HEK293 (cell line): ENCODE data around the gene PTGIR.

Source experiments
- BCL11B ChIP-seq: fragments of 450-650 bp; formaldehyde crosslinking; IDR thresholded peaks from 2 replicates; pipeline ENCODE4 v1.5.1; 2016; ENCODE audit warnings: low read depth, missing biosample characterization, missing genetic modification characterization
- INSM2 ChIP-seq: fragments of 450-650 bp; formaldehyde crosslinking; IDR thresholded peaks from 2 replicates; pipeline ENCODE4 v1.5.1; 2016; ENCODE audit warnings: missing biosample characterization, missing genetic modification characterization
- KLF10 ChIP-seq: fragments of 450-650 bp; IDR thresholded peaks from 2 replicates; pipeline ENCODE4 v1.5.1; 2018; ENCODE audit warnings: missing biosample characterization, mild to moderate bottlenecking, missing genetic modification characterization
- KLF16 ChIP-seq: fragments of 450-650 bp; formaldehyde crosslinking; IDR thresholded peaks from 2 replicates; pipeline ENCODE4 v1.5.1; 2017; ENCODE audit warnings: missing biosample characterization, missing genetic modification characterization
- PRDM6 ChIP-seq: fragments of 450-650 bp; formaldehyde crosslinking; IDR thresholded peaks from 2 replicates; pipeline ENCODE4 v1.5.1; 2017; ENCODE audit warnings: missing biosample characterization, missing genetic modification characterization
- ZBTB11 ChIP-seq: fragments of 450-650 bp; formaldehyde crosslinking; conservative IDR thresholded peaks from 2 replicates; pipeline ENCODE4 v1.5.1; 2016; ENCODE audit warnings: low read depth, missing biosample characterization, missing genetic modification characterization
- ZBTB17 ChIP-seq: fragments of 450-650 bp; formaldehyde crosslinking; IDR thresholded peaks from 2 replicates; pipeline ENCODE4 v1.5.1; 2016; ENCODE audit warnings: missing biosample characterization, missing genetic modification characterization
- ZBTB26 ChIP-seq: fragments of 450-650 bp; formaldehyde crosslinking; optimal IDR thresholded peaks from 2 replicates; pipeline ENCODE3; 2016; ENCODE audit warnings: missing biosample characterization, mild to moderate bottlenecking, missing genetic modification characterization
- ZBTB49 ChIP-seq: fragments of 450-650 bp; formaldehyde crosslinking; IDR thresholded peaks from 2 replicates; pipeline ENCODE4 v1.5.1; 2016; ENCODE audit warnings: missing biosample characterization, missing genetic modification characterization, low read depth
- ZBTB6 ChIP-seq: fragments of 450-650 bp; formaldehyde crosslinking; IDR thresholded peaks from 2 replicates; pipeline ENCODE4 v1.5.1; 2017; ENCODE audit warnings: missing biosample characterization, missing genetic modification characterization
- ZFP69B ChIP-seq: fragments of 450-650 bp; formaldehyde crosslinking; IDR thresholded peaks from 2 replicates; pipeline ENCODE4 v1.5.1; 2016; ENCODE audit warnings: missing biosample characterization, missing genetic modification characterization
- ZNF112 ChIP-seq: fragments of 450-650 bp; formaldehyde crosslinking; IDR thresholded peaks from 2 replicates; pipeline ENCODE4 v1.5.0; 2017; ENCODE audit warnings: missing biosample characterization, missing genetic modification characterization
- ZNF157 ChIP-seq: fragments of 450-650 bp; formaldehyde crosslinking; IDR thresholded peaks from 2 replicates; pipeline ENCODE4 v1.5.1; 2016; ENCODE audit warnings: missing biosample characterization, missing genetic modification characterization
- ZNF23 ChIP-seq: fragments of 450-650 bp; formaldehyde crosslinking; IDR thresholded peaks from 2 replicates; pipeline ENCODE4 v1.5.1; 2016; ENCODE audit warnings: missing biosample characterization, missing genetic modification characterization, borderline replicate concordance
- ZNF248 ChIP-seq: fragments of 450-650 bp; formaldehyde crosslinking; IDR thresholded peaks from 2 replicates; pipeline ENCODE4 v1.5.1; 2017; ENCODE audit warnings: missing biosample characterization, missing genetic modification characterization
- ZNF433 ChIP-seq: fragments of 450-650 bp; formaldehyde crosslinking; IDR thresholded peaks from 2 replicates; pipeline ENCODE4 v1.5.1; 2016; ENCODE audit warnings: missing biosample characterization, missing genetic modification characterization, low read depth
- ZNF529 ChIP-seq: fragments of 450-650 bp; formaldehyde crosslinking; IDR thresholded peaks from 2 replicates; pipeline ENCODE4 v1.5.1; 2017; ENCODE audit warnings: missing genetic modification characterization, missing biosample characterization; ENCODE audit not compliant: insufficient replicate concordance
- ZNF580 ChIP-seq: fragments of 450-650 bp; formaldehyde crosslinking; IDR thresholded peaks from 2 replicates; pipeline ENCODE4 v1.5.1; 2016; ENCODE audit warnings: missing biosample characterization, missing genetic modification characterization
- ZNF596 ChIP-seq: fragments of 450-650 bp; IDR thresholded peaks from 2 replicates; pipeline ENCODE4 v1.5.0; 2018; ENCODE audit warnings: missing biosample characterization, mild to moderate bottlenecking, missing genetic modification characterization, moderate library complexity
- ZNF600 ChIP-seq: fragments of 450-650 bp; formaldehyde crosslinking; IDR thresholded peaks from 2 replicates; pipeline ENCODE4 v1.5.1; 2016; ENCODE audit warnings: missing biosample characterization, missing genetic modification characterization
- ZNF624 ChIP-seq: fragments of 450-650 bp; formaldehyde crosslinking; IDR thresholded peaks from 2 replicates; pipeline ENCODE4 v1.5.1; 2017; ENCODE audit warnings: missing biosample characterization, missing genetic modification characterization
- ZNF660 ChIP-seq: fragments of 450-650 bp; IDR thresholded peaks from 2 replicates; pipeline ENCODE4 v1.5.1; 2018; ENCODE audit warnings: missing biosample characterization, mild to moderate bottlenecking, missing genetic modification characterization
- ZNF704 ChIP-seq: fragments of 450-650 bp; formaldehyde crosslinking; IDR thresholded peaks from 2 replicates; pipeline ENCODE4 v1.5.1; 2016; ENCODE audit warnings: missing biosample characterization, missing genetic modification characterization
- ZNF76 ChIP-seq: fragments of 450-650 bp; formaldehyde crosslinking; IDR thresholded peaks from 2 replicates; pipeline ENCODE4; 2016; ENCODE audit warnings: low read depth, missing biosample characterization, missing genetic modification characterization, borderline replicate concordance
- ZSCAN23 ChIP-seq: fragments of 450-650 bp; formaldehyde crosslinking; IDR thresholded peaks from 2 replicates; pipeline ENCODE4 v1.5.1; 2016; ENCODE audit warnings: missing biosample characterization, missing genetic modification characterization
- ZSCAN30 ChIP-seq: fragments of 450-650 bp; IDR thresholded peaks from 2 replicates; pipeline ENCODE4 v1.5.1; 2018; ENCODE audit warnings: missing biosample characterization, mild to moderate bottlenecking, missing genetic modification characterization, moderate library complexity

Gene PTGIR

GRCh38 chr19:46661735-46662592 is 37.1 kb upstream of the PTGIR start (continued):
- TF ChIP-seq ZBTB11 (no peak), ZNF248 (no peak), ZNF23 (tag by site-specific recombination) (no peak), INSM2 (tag by site-specific recombination) (no peak), ZFP69B (no peak), ZSCAN30 (tag by site-specific recombination) (peak; percentile 61; the same call in 1 of the 2 replicates), ZNF112 (tag by site-specific recombination) (no peak), ZNF580 (tag by site-specific recombination) (no peak), ZNF624 (tag by site-specific recombination) (no peak), BCL11B (tag by site-specific recombination) (no peak), ZNF600 (no peak), ZBTB17 (peak; percentile 86), PRDM6 (no peak), ZNF660 (tag by site-specific recombination) (peak; percentile 58; the same call in 1 of the 2 replicates), ZNF704 (no peak), ZBTB6 (tag by site-specific recombination) (0 out of 2 replicates have a peak, but pooled peaks have one; percentile 43), ZNF157 (tag by site-specific recombination) (no peak), ZBTB26 (tag by site-specific recombination) (no peak), KLF16 (no peak), ZNF433 (tag by site-specific recombination) (no peak), KLF10 (tag by site-specific recombination) (no peak), ZNF596 (tag by site-specific recombination) (no peak), ZNF76 (tag by site-specific recombination) (no peak), ZNF529 (tag by site-specific recombination) (no peak), ZBTB49 (tag by site-specific recombination) (no peak), ZSCAN23 (tag by site-specific recombination) (no peak)
